GM18520 (cell line): Measurements from ENCODE around the gene RAVER2.
"Not testable (repeated sequence)": the region's sequence is repeated elsewhere in the genome, so short reads cannot be mapped to it uniquely, and the experiment has no call there.

ENCODE experiments used
- ATAC-seq: cut with Tn5 transposase; IDR thresholded peaks from one replicate; pipeline ENCODE4 v1.9.1; 2021; ENCODE audit not compliant: unreplicated experiment

The RAVER2 gene, protein sequence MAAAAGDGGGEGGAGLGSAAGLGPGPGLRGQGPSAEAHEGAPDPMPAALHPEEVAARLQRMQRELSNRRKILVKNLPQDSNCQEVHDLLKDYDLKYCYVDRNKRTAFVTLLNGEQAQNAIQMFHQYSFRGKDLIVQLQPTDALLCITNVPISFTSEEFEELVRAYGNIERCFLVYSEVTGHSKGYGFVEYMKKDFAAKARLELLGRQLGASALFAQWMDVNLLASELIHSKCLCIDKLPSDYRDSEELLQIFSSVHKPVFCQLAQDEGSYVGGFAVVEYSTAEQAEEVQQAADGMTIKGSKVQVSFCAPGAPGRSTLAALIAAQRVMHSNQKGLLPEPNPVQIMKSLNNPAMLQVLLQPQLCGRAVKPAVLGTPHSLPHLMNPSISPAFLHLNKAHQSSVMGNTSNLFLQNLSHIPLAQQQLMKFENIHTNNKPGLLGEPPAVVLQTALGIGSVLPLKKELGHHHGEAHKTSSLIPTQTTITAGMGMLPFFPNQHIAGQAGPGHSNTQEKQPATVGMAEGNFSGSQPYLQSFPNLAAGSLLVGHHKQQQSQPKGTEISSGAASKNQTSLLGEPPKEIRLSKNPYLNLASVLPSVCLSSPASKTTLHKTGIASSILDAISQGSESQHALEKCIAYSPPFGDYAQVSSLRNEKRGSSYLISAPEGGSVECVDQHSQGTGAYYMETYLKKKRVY

DNA sequence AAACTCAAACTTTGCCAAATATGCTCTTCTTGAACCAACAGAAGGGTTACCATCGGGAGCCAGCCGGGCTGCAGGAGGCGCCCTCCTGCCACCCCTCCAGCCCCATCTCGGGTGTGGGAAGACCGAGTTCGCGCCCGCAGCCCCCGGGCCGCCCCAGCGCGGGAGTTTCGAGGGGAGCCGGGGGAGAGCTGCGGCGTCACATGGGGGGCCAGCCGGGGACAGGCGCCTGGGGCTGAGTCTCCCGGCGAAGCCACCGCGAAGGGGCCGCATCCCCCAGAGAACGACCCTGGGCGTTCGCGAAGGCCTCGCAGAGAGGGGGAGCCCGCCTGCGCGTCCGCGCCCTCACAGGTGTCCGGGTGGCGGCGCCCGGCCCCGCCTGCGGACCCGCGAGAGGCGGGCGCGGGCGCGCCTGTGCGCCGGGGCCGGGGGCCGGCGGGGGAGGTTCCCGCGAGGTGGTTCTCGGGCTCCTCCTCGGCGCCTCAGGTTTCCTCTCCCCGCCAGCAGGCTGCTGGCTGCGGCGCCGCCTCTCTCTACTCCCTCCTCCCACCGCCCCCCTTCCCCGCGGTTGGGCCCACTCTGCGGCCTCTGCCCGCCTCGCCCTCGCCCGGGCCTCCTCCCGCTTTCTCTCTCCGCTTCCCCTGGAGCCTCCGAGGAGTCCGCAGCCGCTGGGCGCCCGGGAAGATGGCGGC lies at the start of gene RAVER2:
TSS of gene RAVER2 (plus strand) at position 584 of the 689 bp plus-strand sequence. CDS start at position 682, 98 bp downstream.
- ATAC-seq: no peak

DNA sequence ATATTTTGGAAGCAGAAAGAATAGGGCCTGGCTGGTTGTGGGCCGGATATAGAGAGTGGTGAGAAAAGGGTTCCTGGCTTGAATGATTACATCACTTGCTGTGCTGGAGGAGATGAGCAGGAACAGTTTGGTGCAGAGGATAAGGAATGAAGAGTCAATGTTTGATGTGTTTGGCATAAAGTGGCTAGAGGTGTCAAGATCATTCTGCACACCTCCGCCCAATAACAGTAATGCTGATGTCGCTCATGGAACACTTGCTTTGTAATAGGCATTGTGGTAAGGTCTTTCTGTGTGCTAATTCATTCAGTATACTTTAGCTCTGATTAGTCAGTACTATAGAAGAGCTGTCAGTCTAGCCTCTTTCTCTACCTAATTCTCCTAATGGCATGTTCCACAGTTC lies 48.0 kb upstream of the RAVER2 start:
- no peak for ATAC-seq

DNA sequence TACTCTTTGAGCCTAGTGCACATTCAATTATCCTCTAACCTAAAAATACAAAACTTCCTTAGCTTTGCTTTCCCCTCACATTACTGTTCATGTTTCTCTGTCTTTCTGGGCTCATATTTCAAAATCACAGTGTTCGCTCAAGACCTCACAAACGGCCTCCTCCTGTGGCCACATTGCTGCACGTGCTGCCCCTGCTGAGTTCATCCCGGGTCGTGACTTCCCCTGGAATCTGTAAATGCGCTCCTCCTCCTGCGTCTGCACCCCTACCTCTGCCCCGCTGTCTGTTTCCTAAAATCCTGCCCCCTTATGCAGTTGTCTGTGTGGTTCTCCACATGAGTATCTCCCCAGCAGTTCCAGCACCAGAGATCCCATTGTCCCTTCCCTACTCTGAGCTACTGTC lies 45.5 kb upstream of the RAVER2 start:
- ATAC-seq: no peak

DNA sequence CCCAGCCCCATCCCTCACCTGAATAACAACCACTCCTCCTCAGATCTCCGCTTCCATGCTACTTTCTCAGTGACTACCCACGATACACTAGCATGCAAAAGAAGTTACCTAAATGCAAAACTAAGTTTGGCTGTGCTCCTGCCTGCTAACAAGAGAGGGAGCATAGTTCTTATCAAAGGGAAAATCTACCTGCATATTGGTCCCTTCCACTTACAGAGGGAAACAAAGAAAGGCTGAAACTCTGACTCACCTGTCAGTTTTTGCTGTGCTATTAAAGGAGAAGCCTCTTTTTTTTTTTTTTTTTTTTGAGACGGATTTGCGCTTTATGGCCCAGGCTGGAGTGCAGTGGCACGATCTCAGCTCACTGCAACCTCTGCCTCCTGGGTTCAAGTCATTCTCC lies 43.8 kb upstream of the RAVER2 start:
- no peak for ATAC-seq

DNA sequence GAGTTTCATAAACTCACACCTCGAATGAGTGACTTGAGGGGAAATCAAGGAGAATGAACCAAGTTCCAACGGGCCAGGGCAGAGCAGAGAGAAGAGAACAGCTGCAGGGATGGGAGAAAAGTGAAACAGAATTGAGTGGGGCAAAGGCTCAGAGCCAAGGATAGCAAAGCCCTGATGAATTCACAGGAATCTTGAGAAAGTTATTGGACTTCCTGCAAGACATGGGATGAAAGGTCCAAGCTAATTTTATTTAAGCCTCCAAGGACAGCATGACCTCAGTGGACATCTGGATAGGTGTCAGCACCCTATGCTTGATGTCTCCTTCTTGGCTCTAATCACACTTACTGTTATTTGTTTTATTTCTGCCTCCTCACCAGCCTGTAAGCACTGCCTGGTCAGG lies 43.0 kb upstream of the RAVER2 start:
- ATAC-seq: no peak

DNA sequence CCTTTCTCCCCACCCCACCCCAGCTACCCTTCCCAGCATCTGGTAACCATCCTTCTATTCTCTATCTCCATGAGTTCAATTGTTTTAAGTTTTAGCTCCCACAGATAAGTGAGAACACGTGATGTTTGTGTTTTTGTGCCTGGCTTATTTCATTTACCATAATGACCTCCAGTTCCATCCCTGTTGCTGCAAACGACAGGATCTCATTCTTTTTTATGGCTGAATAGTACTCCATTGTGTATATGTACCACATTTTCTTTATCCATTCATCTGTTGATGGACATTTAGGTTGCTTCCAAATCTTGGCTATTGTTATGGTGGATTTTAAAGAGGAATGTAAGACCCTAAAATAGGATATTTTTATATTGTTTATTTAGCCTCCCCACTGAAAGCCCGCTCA lies 42.2 kb upstream of the RAVER2 start:
- ATAC-seq: not testable (repeated sequence)

DNA sequence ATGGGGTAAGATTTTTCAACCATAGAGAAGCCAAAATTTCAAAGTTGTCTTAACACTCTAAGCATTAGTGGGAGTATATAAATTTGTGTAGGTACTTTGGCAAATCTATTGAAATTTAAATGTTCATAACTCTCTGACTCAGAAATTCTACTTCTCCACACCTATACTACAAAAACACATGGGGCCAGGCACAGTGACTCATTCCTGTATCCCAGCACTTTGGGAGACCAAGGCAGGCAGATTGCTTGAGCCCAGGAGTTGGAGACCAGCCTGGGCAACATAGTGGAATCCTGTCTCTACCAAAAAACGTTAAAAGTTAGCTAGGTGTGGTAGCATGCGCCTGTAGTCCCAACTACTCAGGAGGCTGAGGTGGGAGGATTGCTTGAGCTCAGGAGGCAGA lies 41.3 kb upstream of the RAVER2 start:
- ATAC-seq: no peak

DNA sequence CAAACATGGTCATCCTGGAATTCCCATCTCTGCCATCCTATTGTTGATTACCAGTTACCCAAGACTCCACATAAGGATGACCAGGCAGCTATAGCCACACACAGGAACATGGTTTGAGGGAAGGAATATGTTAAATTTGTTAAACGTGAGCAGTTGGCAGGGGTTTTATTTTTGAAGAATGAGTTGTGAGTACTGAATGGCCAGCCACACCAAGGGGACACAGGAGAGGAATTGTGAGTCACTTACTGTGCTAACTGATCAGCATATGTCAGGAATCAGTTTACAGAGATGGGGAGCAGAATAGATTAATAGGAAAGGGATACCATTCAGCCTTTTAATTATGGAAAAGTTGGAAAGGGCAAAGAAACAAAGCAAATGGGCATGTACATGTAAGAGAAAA lies 39.3 kb upstream of the RAVER2 start:
- no peak for ATAC-seq

DNA sequence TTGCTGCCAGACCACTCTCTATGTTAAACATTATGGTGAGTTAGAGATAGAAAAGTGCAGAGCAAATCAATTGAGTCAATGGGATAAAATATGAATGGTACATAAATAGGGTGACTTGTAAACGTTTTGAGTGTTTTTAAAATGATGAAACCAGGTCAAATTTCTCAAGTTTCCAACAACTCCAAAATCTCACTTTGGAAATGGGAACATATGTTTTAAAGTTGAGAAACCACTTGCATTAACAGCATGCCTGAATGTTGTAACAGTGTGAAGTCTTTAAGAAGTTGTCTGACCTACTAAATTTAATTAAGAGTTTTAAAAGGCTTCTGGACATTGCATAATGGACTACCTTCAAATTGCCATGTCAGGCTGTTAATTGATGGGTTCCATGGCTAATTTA lies 33.6 kb upstream of the RAVER2 start:
- ATAC-seq: no peak

DNA sequence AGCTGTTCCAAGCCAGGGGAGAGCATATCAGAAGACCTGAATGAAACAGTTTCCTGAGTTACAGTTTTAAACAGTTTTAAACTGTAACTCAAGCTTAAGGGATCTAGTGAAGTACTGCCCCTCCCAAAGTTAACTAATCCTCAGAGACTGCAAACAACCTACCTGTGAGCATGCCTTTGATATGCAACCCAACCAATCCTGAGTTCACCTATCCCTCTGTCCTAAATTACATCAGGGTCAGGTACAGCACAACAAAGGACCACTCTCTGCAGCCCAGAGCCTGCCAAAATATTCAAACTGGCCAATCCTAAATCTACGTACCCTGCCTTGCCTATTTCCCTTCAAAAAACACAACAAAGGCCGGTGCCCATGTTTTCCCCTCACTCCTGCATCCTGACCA lies 32.8 kb upstream of the RAVER2 start:
- ATAC-seq: no peak

DNA sequence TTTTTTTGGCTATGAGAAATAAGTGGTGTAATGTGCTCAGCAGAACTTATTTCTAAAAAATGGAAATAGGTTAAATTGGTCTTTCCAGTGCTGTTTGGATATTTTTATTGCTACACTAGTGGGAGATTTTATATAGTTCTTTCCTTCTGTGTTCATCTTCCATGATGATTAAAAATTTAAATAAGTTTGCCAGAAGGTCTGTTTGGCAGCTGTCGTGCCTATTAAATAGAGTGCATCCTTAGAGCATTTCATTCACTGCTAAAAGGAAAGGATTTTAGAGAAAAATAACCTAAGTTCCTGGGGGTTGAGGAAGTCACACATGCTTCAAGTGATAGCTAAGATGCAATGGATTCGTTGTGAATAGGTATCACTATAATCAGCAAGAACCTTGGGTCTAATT lies 29.7 kb upstream of the RAVER2 start:
- no peak for ATAC-seq

DNA sequence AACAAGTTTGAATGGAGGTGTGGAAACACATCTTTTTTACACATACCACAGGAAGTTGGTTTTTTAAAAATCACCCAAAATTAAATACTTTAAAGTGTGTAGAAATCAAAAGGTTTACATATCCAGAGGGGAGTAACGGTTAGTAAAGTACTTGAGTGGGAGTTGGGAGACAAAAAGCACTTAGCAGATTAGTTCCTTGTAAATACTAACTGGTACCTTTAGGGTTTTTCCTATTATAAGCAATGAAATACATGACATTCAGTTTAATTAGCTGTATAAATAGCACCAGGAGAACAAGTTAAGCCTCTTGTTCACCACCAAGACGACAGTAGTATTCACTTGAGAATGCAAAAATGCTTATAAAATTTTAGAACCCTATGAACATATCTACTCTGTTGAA lies 23.7 kb upstream of the RAVER2 start:
- no peak for ATAC-seq

DNA sequence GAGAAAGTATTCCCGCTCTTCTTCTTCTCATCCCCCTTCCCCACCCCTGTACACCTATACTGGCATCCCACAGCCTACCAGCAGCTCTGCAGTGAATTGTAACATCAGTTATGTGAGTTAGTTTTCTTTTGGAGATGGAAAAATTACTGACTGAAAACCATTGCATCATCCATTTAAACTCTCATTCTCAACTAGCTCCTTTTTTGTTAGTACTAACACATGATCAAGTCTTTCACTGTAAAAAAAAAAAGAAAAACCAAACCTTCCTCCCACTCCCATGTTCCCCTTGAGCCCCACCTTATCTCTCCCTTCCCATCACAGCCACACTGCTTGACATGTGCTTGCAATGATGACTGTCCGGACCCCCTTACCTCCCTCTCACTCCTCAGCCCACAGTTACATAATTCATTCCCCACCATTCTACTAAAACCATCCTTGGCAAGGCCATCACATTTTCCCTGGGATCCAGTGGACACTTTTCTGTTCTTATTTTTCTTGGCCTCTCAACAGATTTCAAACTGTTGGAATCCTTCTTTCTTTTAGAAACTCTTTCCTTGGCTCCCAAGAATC lies 23.2 kb upstream of the RAVER2 start:
- ATAC-seq: no peak

DNA sequence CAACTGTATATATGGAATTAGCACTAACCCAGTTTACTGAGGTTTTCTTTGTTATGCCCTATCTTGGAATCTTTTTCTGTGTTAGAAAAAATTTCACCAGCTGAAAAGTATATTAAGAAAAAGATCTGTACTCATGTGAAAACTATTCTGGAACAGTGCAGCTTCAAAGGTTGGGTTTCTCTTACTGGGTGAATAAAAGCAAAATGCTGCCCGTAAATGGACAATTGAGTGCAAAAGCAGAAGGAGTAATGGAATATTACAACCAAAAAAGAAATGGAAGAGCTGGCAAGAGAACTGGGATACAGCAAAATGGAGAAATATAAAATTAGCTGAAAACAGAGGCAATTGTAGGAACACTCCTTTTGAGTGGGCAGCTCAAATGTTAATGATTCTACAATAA lies 17.0 kb upstream of the RAVER2 start:
- ATAC-seq: no peak

DNA sequence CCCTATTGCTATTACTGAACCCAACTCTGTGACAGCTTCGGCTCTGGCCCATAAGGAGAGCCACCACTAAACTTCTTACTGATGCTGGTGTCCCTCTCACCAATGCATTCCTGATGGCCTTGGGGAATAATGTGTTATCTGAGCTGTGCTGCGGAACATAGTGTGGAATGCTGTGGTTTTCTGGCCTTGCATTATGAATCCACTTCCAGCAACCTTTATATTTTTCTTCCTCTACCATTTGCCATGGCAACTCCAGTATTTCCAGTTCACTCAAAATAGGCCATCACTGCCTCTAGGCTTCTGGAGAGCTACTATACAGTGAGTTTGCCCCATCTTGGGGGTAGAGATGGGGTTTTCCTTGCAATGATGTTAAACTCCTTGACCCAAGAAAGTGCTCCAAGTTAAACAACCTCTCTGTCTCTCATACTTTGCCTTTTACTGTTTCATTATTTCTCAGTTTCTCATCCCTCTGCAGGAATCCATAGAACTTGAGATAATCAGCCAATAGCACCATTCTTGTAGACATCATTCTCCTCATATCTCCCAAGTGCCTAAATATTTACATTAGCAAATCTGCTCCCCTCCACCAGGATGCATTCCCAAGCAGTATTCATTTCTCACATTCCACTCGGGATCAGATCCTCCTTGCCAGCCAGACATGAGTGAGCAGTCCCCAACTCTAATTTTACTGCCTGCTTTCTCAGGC lies 11.1 kb upstream of the RAVER2 start:
- ATAC-seq: no peak

DNA sequence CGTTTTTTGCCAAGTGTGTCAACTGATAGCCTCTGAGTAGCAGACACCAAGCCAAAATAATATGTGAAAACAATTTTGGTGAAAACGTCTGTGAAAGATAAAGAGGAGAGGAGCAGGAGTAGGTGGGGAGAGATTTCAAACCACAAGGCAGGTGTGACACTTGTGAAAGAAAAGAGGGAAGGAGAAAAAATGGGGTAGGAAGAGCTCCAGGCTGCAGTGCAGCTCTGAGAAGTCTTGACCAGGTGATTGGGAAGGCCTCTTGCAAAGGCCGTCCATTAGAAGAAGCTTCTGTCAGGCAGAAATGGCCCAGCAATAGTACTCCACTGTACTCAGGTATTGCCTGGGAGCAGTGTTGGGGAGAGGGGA lies 10.6 kb upstream of the RAVER2 start:
- no peak for ATAC-seq

DNA sequence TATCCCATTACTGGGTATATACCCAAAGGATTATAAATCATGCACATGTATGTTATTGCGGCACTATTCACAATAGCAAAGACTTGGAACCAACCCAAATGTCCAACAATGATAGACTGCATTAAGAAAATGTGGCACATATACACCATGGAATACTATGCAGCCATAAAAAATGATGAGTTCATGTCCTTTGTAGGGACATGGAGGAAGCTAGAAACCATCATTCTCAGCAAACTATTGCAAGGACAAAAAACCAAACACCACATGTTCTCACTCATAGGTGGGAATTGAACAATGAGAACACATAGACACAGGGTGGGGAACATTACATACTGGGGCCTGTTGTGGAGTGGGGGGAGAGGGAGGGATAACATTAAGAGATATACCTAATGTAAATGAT lies 4.2 kb upstream of the RAVER2 start:
- not testable (repeated sequence) for ATAC-seq

DNA sequence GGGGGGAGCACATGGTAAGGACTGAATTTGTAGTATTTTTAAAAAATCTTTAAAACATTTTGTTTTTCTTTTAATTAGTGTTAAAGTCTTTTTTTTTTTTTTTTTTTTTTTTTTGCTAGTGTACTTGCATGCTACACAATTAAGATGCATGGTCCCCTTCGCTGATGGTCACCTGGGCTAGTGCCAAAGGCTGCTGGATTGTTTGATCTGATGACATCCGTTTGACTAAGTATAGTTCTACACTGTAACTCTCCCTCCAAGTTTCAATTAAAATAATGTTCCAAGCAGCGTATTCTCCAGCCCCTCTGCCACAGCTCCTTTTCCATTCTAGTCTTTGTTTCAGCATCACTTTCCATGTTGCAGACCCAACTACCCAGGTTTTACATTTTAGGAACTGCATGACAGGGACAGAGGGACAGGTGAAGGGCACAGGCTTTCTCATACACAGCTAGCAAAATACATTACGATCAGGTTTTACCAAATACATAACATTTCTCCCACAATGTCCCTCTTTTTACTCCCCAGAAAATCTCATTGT lies 852 bp upstream of the RAVER2 start:
- ATAC-seq: no peak

DNA sequence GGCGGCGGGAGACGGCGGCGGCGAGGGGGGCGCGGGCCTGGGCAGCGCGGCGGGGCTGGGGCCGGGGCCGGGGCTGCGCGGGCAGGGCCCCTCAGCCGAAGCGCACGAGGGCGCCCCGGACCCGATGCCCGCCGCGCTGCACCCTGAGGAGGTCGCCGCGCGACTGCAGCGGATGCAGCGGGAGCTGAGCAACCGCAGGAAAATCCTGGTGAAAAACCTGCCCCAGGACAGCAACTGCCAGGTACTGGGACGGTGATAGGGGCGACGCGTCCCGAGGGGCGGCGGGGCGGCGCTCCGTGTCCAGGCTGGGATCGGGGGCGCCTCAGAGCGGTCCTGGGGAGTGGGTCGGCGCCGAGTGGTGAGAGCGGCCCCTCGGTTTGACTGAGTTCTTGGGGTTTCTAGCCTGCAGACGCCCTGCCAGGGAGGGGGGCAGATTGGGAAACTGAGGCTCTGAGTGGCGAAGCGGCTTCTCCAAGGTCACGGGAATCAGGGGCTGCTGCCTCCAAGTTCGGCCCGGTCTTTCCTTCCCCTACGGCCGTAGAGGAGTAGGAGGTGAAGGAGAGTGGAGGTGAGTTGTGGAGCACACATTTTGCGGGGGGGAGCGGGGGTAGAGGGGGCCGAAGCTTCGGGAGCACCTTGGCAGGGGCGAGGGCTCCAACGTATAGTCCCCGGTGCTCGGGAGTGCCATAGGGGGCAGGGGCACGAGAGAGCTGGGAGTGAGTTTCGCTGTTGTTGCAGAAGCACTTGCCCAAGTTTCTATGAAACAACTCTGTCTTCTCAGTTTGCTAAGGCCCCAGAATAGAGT lies 508 bp downstream of the RAVER2 start:
- ATAC-seq: no peak
